NCI-H345 treated with DMSO at 0.1 percent for 48 hours (cell line): ENCODE measurements around the gene C5AR1.
A peak's percentile ranks its signal among the peaks of the same experiment; 100 is the strongest.
"Not testable (repeated sequence)": the region's sequence is repeated elsewhere in the genome, so short reads cannot be mapped to it uniquely, and the experiment has no call there.

Experiments
- DNase-seq: peaks from one replicate; lab custom pipeline; 2025; ENCODE audit not compliant: unreplicated experiment; lab: John Stamatoyannopoulos, UW

Gene C5AR1

GRCh38 chr19:47309608-47310007, at the start of gene C5AR1:
TSS of gene C5AR1 (plus strand) at chr19:47309861. CDS start at chr19:47309896, 35 bp downstream.
- DNase-seq, result no peak

GRCh38 chr19:47260476-47260875, 49.2 kb upstream of the C5AR1 start:
- no peak for DNase-seq

- not testable (repeated sequence) for DNase-seq
Observed at GRCh38 chr19:47261946-47262793, 47.5 kb upstream of the C5AR1 start.

- no peak for DNase-seq
Observed at GRCh38 chr19:47264629-47265028, 45.0 kb upstream of the C5AR1 start.

- no peak for DNase-seq
Observed at GRCh38 chr19:47266401-47266941, 43.2 kb upstream of the C5AR1 start.

- no peak for DNase-seq
Observed at GRCh38 chr19:47267350-47267759, 42.3 kb upstream of the C5AR1 start.

GRCh38 chr19:47268028-47268427, 41.6 kb upstream of the C5AR1 start:
- DNase-seq, result no peak

GRCh38 chr19:47269596-47269995, 40.1 kb upstream of the C5AR1 start:
- DNase-seq, result no peak

- no peak for DNase-seq
Observed at GRCh38 chr19:47270408-47270807, 39.3 kb upstream of the C5AR1 start.

- DNase-seq, result no peak
Observed at GRCh38 chr19:47271949-47272348, 37.7 kb upstream of the C5AR1 start.

GRCh38 chr19:47272448-47273312, 37.0 kb upstream of the C5AR1 start:
- DNase-seq, result no peak

GRCh38 chr19:47273313-47274070, 36.2 kb upstream of the C5AR1 start:
- DNase-seq, result peak; percentile 61

GRCh38 chr19:47274071-47274890, 35.4 kb upstream of the C5AR1 start, which contains the start of gene INAFM1:
TSS of gene INAFM1 (plus strand) at chr19:47274885. CDS start at chr19:47274920, 35 bp downstream.
- DNase-seq, result peak; percentile 61

GRCh38 chr19:47274891-47275761, 34.5 kb upstream of the C5AR1 start:
- peak; percentile 11 for DNase-seq

- no peak for DNase-seq
Observed at GRCh38 chr19:47275791-47276461, 33.7 kb upstream of the C5AR1 start.

- DNase-seq, result not testable (repeated sequence)
Observed at GRCh38 chr19:47276513-47276912, 33.1 kb upstream of the C5AR1 start.

GRCh38 chr19:47280183-47280797, 29.4 kb upstream of the C5AR1 start:
- no peak for DNase-seq
